SK-N-SH (cell line): Measurements from ENCODE around the gene PRR15L.

Source experiments
- EP300 ChIP-seq, 2 experiments: IDR thresholded peaks; 2 replicates each; pipeline versions ENCODE4 v1.4.0 to v1.6.1; 2012; ENCODE audit warnings: borderline replicate concordance in 1 of 2, low read depth in 1 of 2, low read length in 1 of 2
- EZH2phosphoT487 ChIP-seq: fragments of 200-600 bp; sonication (generic); IDR thresholded peaks from 2 replicates; pipeline ENCODE4 v1.6.1; 2017; ENCODE audit warnings: low read depth, mixed run types, mild to moderate bottlenecking, antibody characterized with exemption, moderate library complexity, borderline replicate concordance
- GABPA ChIP-seq: IDR thresholded peaks from 2 replicates; pipeline ENCODE4 v1.4.0; 2012; ENCODE audit warnings: low read depth, mild to moderate bottlenecking
- MEF2A ChIP-seq: IDR thresholded peaks from 2 replicates; pipeline ENCODE4 v1.4.0; 2012; ENCODE audit warnings: low read depth, borderline replicate concordance
- MXI1 ChIP-seq: IDR thresholded peaks from 2 replicates; pipeline ENCODE4 v1.6.1; 2012; ENCODE audit warnings: mild to moderate bottlenecking, low read depth, low read length, improper control_type of control experiment
- NRF1 ChIP-seq: IDR thresholded peaks from 2 replicates; pipeline ENCODE4 v1.6.1; 2012; ENCODE audit warnings: low read depth, mild to moderate bottlenecking, low read length
- POLR2AphosphoS5 ChIP-seq: IDR thresholded peaks from 2 replicates; pipeline ENCODE4 v1.6.1; 2012; ENCODE audit warnings: low read depth, low read length
- RFX5 ChIP-seq: IDR thresholded peaks from 2 replicates; pipeline ENCODE4 v1.6.1; 2012; ENCODE audit warnings: mild to moderate bottlenecking, improper control_type of control experiment, low read length
- SIN3A ChIP-seq: IDR thresholded peaks from 2 replicates; pipeline ENCODE4 v1.6.1; 2012; ENCODE audit warnings: low read depth, mild to moderate bottlenecking, low read length, moderate library complexity, borderline replicate concordance
- SMC3 ChIP-seq: IDR thresholded peaks from 2 replicates; pipeline ENCODE4 v1.6.1; 2012; ENCODE audit warnings: low read depth, low read length, improper control_type of control experiment
- TAF1 ChIP-seq: IDR thresholded peaks from 2 replicates; pipeline ENCODE4 v1.6.1; 2012; ENCODE audit warnings: low read depth, mild to moderate bottlenecking, low read length, moderate library complexity, borderline replicate concordance
- YY1 ChIP-seq: IDR thresholded peaks from 2 replicates; pipeline ENCODE4 v1.4.0; 2012; ENCODE audit warnings: low read depth, mild to moderate bottlenecking
- TF ChIP-seq, protein P1 (sequence below): fragments of 200-600 bp; sonication (generic); IDR thresholded peaks from 2 replicates; pipeline ENCODE4 v1.6.1; 2017; ENCODE audit warnings: antibody characterized with exemption, mild to moderate bottlenecking, moderate library complexity
- TF ChIP-seq, protein P2 (sequence below): IDR thresholded peaks from 2 replicates; pipeline ENCODE4 v1.6.1; 2012; ENCODE audit warnings: mild to moderate bottlenecking, low read depth, low read length, moderate library complexity

DNA sequence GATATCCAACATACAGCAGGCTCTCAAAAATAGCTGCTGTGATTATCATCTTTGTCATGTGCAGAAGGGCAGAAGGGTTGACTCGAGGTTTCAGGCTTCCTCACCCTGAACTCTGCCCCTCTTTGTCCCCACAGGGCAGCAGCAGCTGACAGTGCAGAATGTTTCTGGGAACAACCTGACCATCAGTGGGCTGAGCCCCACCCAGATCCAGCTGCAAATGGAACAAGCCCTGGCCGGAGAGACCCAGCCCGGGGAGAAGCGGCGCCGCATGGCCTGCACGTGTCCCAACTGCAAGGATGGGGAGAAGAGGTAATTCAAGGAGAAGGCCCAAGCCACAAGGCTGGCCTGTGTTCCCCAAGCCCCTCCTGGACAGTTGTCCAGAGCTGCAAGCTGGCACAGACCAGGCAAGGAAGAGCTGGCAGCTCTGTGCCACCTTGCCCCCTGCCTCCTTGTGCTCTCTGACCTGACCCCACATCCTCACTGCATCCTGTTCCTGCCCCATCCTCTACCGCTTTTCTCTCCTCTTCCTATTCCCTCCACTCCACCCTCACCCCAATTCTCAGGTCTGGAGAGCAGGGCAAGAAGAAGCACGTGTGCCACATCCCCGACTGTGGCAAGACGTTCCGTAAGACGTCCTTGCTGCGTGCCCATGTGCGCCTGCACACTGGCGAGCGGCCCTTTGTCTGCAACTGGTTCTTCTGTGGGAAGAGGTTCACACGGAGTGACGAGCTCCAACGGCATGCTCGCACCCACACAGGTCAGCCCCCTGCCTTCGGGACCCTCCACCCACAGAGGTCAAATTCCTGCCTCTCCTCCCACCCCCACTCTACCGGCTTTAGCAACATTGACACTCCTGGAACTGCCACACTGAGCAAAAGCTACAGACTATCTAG lies 32.7 kb downstream of the PRR15L start:
- TF ChIP-seq, protein P1, sequence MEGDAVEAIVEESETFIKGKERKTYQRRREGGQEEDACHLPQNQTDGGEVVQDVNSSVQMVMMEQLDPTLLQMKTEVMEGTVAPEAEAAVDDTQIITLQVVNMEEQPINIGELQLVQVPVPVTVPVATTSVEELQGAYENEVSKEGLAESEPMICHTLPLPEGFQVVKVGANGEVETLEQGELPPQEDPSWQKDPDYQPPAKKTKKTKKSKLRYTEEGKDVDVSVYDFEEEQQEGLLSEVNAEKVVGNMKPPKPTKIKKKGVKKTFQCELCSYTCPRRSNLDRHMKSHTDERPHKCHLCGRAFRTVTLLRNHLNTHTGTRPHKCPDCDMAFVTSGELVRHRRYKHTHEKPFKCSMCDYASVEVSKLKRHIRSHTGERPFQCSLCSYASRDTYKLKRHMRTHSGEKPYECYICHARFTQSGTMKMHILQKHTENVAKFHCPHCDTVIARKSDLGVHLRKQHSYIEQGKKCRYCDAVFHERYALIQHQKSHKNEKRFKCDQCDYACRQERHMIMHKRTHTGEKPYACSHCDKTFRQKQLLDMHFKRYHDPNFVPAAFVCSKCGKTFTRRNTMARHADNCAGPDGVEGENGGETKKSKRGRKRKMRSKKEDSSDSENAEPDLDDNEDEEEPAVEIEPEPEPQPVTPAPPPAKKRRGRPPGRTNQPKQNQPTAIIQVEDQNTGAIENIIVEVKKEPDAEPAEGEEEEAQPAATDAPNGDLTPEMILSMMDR = no peak
- TF ChIP-seq YY1 (no peak), SIN3A (no peak), SMC3 (no peak), MEF2A (no peak), GABPA (no peak), EZH2phosphoT487 (no peak), POLR2AphosphoS5 (no peak), TAF1 (no peak), RFX5 (no peak), EP300 (IDR thresholded peaks at IDR 0.05; ENCODE audit: borderline replicate concordance in 1 of 2, low read depth in 1 of 2, low read length in 1 of 2) (no peak), MXI1 (no peak), NRF1 (no peak)
- TF ChIP-seq, protein P2, sequence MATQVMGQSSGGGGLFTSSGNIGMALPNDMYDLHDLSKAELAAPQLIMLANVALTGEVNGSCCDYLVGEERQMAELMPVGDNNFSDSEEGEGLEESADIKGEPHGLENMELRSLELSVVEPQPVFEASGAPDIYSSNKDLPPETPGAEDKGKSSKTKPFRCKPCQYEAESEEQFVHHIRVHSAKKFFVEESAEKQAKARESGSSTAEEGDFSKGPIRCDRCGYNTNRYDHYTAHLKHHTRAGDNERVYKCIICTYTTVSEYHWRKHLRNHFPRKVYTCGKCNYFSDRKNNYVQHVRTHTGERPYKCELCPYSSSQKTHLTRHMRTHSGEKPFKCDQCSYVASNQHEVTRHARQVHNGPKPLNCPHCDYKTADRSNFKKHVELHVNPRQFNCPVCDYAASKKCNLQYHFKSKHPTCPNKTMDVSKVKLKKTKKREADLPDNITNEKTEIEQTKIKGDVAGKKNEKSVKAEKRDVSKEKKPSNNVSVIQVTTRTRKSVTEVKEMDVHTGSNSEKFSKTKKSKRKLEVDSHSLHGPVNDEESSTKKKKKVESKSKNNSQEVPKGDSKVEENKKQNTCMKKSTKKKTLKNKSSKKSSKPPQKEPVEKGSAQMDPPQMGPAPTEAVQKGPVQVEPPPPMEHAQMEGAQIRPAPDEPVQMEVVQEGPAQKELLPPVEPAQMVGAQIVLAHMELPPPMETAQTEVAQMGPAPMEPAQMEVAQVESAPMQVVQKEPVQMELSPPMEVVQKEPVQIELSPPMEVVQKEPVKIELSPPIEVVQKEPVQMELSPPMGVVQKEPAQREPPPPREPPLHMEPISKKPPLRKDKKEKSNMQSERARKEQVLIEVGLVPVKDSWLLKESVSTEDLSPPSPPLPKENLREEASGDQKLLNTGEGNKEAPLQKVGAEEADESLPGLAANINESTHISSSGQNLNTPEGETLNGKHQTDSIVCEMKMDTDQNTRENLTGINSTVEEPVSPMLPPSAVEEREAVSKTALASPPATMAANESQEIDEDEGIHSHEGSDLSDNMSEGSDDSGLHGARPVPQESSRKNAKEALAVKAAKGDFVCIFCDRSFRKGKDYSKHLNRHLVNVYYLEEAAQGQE = no peak
